Lung (tissue), 12 donors: ENCODE measurements around the gene ATG4D. TPM values are rescaled to one million over a fixed set of nuclear protein-coding genes. Genes with fewer than 3 reads are reported as not detected.

Experiments
- ATAC-seq: fragments of 200-7000 bp; cut with Tn5 transposase; one replicate; pipeline ENCODE4 v1.9.1; 2020; ENCODE audit warnings: moderate number of reproducible peaks; ENCODE audit not compliant: insufficient read depth, low FRiP score
- DNase-seq, 3 donors: peaks; one replicate each; pipeline ENCODE4 v3.0.0-alpha.2; 2013 to 2017
- H3K27ac ChIP-seq, 2 donors: one replicate each; pipeline ENCODE4 v1.5.1; 2013; ENCODE audit warnings: mild to moderate bottlenecking in 2 of 2, moderate library complexity in 2 of 2, control low read depth in 1 of 2, inconsistent platforms in 1 of 2, low read depth in 1 of 2, low read length in 1 of 2
- H3K27me3 ChIP-seq, 3 donors: one replicate each; pipeline ENCODE4 v1.5.1; 2013; ENCODE audit warnings: low read length in 2 of 3; ENCODE audit not compliant: control insufficient read depth in 3 of 3, insufficient read depth in 3 of 3
- H3K36me3 ChIP-seq, 4 donors: one replicate each; pipeline ENCODE4 v1.5.1; 2013; ENCODE audit warnings: low read length in 4 of 4, mild to moderate bottlenecking in 1 of 4, moderate library complexity in 1 of 4; ENCODE audit not compliant: control insufficient read depth in 4 of 4, insufficient read depth in 4 of 4
- H3K4me1 ChIP-seq, 5 donors: one replicate each; pipeline ENCODE4 v1.5.1; 2013; ENCODE audit warnings: low read length in 5 of 5, mild to moderate bottlenecking in 2 of 5, moderate library complexity in 1 of 5; ENCODE audit not compliant: control insufficient read depth in 5 of 5, insufficient read depth in 5 of 5
- H3K4me3 ChIP-seq: one replicate; pipeline ENCODE4 v1.5.1; 2013; ENCODE audit warnings: mild to moderate bottlenecking, control low read depth, moderate library complexity
- H3K9ac ChIP-seq, 2 donors: one replicate each; pipeline ENCODE4 v1.5.1; 2013; ENCODE audit warnings: low read length in 2 of 2, control low read depth in 1 of 2; ENCODE audit not compliant: insufficient read depth in 1 of 2
- H3K9me3 ChIP-seq, 4 donors: one replicate each; pipeline ENCODE4 v1.5.1; 2013; ENCODE audit warnings: low read length in 3 of 4, mild to moderate bottlenecking in 1 of 4, moderate library complexity in 1 of 4; ENCODE audit not compliant: control insufficient read depth in 4 of 4, insufficient read depth in 3 of 4
- CTCF ChIP-seq: IDR thresholded peaks from 2 replicates; pipeline ENCODE4 v1.5.1; 2012; ENCODE audit warnings: mild to moderate bottlenecking; ENCODE audit errors: control extremely low read depth, extremely low read depth
- WGBS, 2 donors: extraction: QIAGEN DNeasy Blood & Tissue Kit; methylation state at CpG; one replicate each; pipeline ENCODE4 v1.1.7; 2013; 5-methylcytosine and 5-hydroxymethylcytosine counted together
- polyA plus RNA-seq, 2 donors: library from polyadenylated mRNA; stranded (reverse); fragments of 200-250 nt; gene quantifications; one replicate each; pipeline ENCODE4 v1.2.1, GENCODE V29; 2013
- total RNA-seq, 2 donors: library from RNA; depleted of rRNA in 1 of 2; stranded (reverse); fragments of >200 nt in 1 of 2; gene quantifications; one replicate each; pipeline ENCODE4 v1.2.1, GENCODE V29; 2014 to 2021
- donor health status: control.
- donor health status: control.
- donor health status: Bipolar disorder and iron deficiency.
- donor health status: healthy.
- donor health status: DM: yes; HTN: yes; CAD: no.

The ATG4D gene
- total and polyA plus RNA-seq, 4 donors, result 13.4 to 34.0 (median 27.4) TPM

- Histone ChIP-seq H3K4me1 (peaks cover 0 to 9% (median 5%) of the 10 kb centered on the region in 5 donors), H3K27me3 (no peaks in the 10 kb centered on the region), H3K4me3 (peak overlapping the region; percentile 95), H3K9ac (peak overlapping the region; percentile 46 to 47), H3K27ac (no peak overlapping the region), H3K9me3 (no peaks in the 10 kb centered on the region), H3K36me3 (peaks cover 0 to 25% (median 15%) of the 10 kb centered on the region in 4 donors)
- no peak for TF ChIP-seq CTCF
- 49 to 54% methylated on average over 23 of the region's 23 CpGs for WGBS, 2 donors
- no peak for ATAC-seq
- DNase-seq, result no peak
Observed at GRCh38 chr19:10544753-10545251, 1.1 kb downstream of the ATG4D start.

DNA sequence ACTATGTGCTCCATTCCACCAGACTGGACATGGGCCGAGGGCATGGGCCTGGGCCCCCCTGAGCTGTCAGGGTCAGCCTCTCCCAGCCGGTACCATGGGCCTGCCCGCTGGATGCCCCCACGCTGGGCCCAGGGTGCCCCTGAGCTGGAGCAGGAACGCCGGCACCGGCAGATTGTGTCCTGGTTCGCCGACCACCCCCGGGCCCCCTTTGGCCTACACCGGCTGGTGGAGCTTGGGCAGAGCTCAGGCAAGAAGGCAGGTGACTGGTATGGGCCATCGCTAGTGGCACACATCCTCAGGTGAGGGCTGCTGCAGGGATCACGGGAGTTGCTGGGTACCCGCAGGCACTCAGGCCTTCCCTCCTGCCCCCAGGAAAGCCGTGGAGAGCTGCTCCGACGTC, 3.1 kb downstream of the ATG4D start:
- H3K4me3 ChIP-seq, result no peak overlapping the region
- no peak overlapping the region for H3K9ac ChIP-seq
- no peaks in the 10 kb centered on the region for H3K9me3 ChIP-seq
- 96 to 97% methylated on average over 17 of the region's 17 CpGs for WGBS, 2 donors
- peaks cover 0 to 9% (median 5%) of the 10 kb centered on the region in 5 donors for H3K4me1 ChIP-seq
- no peak for TF ChIP-seq CTCF
- DNase-seq, result no peak
- H3K27me3 ChIP-seq, result no peaks in the 10 kb centered on the region
- H3K36me3 ChIP-seq, result peaks cover 4 to 32% (median 18%) of the 10 kb centered on the region in 4 donors
- no peak overlapping the region for H3K27ac ChIP-seq
- no peak for ATAC-seq

DNA sequence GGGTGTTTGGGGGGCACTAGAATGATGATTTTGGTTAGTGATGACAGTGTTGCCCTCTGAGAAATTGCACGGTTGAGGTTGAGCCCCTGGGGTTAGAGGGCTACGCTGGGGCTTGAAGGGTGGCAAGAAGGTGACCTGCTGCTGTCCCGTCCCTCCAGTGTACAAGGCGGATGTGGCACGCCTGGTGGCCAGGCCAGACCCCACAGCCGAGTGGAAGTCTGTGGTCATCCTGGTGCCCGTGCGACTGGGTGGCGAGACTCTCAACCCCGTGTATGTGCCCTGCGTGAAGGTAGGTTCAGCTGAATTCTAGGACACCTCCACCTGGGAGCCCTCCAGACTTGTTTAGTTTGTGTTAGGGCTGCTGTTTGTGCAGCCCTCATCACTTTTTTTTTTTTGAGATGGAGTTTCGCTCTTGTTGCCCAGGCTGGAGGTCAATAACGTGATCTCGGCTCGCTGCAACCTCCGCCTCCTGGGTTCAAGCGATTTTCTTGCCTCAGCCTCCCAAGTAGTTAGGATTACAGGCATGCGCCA, 5.1 kb downstream of the ATG4D start:
- no peak for ATAC-seq
- no peak for DNase-seq
- peaks cover 0 to 5% (median 0%) of the 10 kb centered on the region in 4 donors for H3K9me3 ChIP-seq
- H3K4me3 ChIP-seq, result no peak overlapping the region
- no peak overlapping the region for H3K9ac ChIP-seq
- WGBS, 2 donors, result 98% methylated on average over 18 of the region's 18 CpGs
- peaks cover 0 to 9% (median 5%) of the 10 kb centered on the region in 5 donors for H3K4me1 ChIP-seq
- H3K27ac ChIP-seq, result no peak overlapping the region
- no peak for TF ChIP-seq CTCF
- peaks cover 10 to 51% (median 30%) of the 10 kb centered on the region in 4 donors for H3K36me3 ChIP-seq
- H3K27me3 ChIP-seq, result no peaks in the 10 kb centered on the region
